Left lung (tissue), 10 donors: ENCODE measurements around the gene CCR5. TPM values are rescaled to one million over a fixed set of nuclear protein-coding genes. Genes with fewer than 3 reads are reported as not detected.

Source experiments
- ATAC-seq: fragments of 200-7000 bp; cut with Tn5 transposase; one replicate; pipeline ENCODE4 v1.9.1; 2020; ENCODE audit warnings: moderate library complexity
- DNase-seq, 4 donors: peaks; one replicate each; pipeline ENCODE4 v3.0.0-alpha.2; 2013 to 2020
- H3K27ac ChIP-seq, 2 donors: fragments of 200-600 bp; sonication (generic) in 1 of 2; one replicate each; pipeline versions ENCODE4 v1.5.0 to v1.8.0; 2020 to 2021
- H3K27me3 ChIP-seq, 2 donors: fragments of 200-600 bp; sonication (generic) in 1 of 2; one replicate each; pipeline versions ENCODE4 v1.5.0 to v1.8.0; 2020 to 2021
- H3K36me3 ChIP-seq, 2 donors: fragments of 200-600 bp; sonication (generic) in 1 of 2; one replicate each; pipeline versions ENCODE4 v1.5.0 to v1.8.0; 2020 to 2021
- H3K4me1 ChIP-seq, 2 donors: fragments of 200-600 bp; one replicate each; pipeline ENCODE4 v1.8.0; 2021
- H3K4me3 ChIP-seq, 2 donors: fragments of 200-600 bp; sonication (generic) in 1 of 2; one replicate each; pipeline versions ENCODE4 v1.5.0 to v1.8.0; 2020 to 2021; ENCODE audit warnings: mild to moderate bottlenecking in 1 of 2
- H3K9me3 ChIP-seq, 2 donors: fragments of 200-600 bp; sonication (generic) in 1 of 2; one replicate each; pipeline versions ENCODE4 v1.5.0 to v1.8.0; 2020 to 2021
- intact Hi-C, 2 donors: fragments of 100-400 bp; cut with DNase I; formaldehyde crosslinking; loops; one replicate each; pipeline versions ENCODE4 v1.11.2 to v1.14.2; 2022
- polyA plus RNA-seq, 6 donors: library from polyadenylated mRNA; unstranded; fragments of 120-200 nt; gene quantifications; one replicate each; pipeline ENCODE4 v1.2.1, GENCODE V29; 2013; ENCODE audit not compliant: insufficient read length in 6 of 6
- total RNA-seq, 2 donors: library from RNA; stranded (reverse); fragmentation: NEBNext Ultra II Directional; extraction: Animal tissue kit (Norgen Biotek cat#: 25700); gene quantifications; one replicate each; pipeline ENCODE4 v1.2.1, GENCODE V29; 2021
- TF ChIP-seq, protein P1 (sequence below), 2 donors: fragments of 200-600 bp; sonication (generic) in 1 of 2; IDR thresholded peaks; one replicate each; pipeline versions ENCODE4 v1.5.0 to v1.8.0; 2021; ENCODE audit warnings: antibody characterized with exemption in 2 of 2
- donor health status: DM: no; HTN: yes; CAD: no.
- donor health status: DM: no; HTN: no; CAD: no.

CCR5 gene
- total and polyA plus RNA-seq, 8 donors, result 0.33 to 13.8 (median 0.56) TPM

DNA sequence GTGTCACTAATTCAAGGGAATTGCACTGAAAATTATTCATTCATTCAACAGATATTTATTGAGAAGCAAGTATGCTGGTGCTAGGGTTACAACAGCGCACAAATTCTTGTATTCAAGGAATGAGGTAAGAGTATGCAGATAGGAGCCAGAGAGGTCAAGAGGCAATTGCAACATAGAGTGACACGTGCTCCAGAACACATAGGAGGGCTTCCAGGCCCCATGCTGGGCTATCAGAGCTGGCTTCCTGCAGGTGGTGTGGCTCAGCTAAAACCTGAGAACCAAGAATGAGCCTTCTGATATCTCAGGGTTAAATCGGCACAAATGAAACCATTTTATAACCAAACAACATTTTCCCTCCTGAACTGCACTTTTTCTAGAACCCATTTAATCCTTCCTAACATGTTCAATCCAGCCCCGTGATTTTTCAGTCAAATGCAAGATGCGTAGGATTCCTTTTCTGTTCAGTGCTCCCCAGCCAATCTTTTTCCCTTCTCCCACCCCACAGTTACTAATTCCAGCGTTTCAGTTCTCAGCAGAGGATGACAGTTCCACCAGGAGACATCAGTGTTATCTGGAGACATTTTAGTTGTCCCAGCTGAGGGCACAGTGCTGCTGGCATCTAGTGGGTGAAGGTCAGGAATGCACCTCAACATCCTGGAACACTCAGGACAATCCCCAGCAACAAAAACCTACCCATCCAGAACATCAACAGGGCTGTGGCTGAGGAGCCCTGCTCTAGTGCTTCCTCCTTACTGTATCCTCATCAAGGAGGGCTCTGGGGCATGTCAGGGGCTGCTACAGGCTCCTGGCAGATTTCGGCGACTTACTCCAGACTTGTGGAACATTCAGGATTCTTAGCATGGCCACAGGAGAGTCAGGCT, 23.0 kb downstream of the CCR5 start:
- H3K27ac ChIP-seq, result peak overlapping the region in 1 of 2 donors; percentile 86
- peak in 2 of 4 donors; percentile 53 to 67 for DNase-seq

DNA sequence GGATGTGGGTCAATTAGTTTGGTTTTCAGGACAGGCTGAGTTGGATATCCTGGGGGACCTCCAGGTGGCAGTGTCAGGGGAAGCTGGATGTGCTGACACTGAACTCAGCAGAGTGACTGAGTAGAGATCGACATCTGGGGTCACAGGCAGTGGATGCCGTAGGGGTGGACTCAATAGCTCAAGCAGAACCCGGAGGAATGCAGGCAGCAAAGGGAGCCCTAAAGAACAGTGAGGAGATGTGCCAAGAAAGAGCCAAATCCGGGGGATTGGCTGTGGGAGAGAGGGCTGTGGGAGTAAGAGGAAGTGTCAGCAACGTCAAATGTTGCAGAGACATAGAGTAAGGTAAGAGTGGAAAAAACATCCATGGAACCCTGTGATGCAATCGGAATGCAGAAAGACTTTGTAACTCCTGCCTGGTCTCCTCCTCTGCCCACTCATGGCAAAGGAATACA, 24.5 kb downstream of the CCR5 start:
- H3K9me3 ChIP-seq, result no peaks in the 10 kb centered on the region
- H3K4me1 ChIP-seq, result peaks cover 23 to 76% of the 10 kb centered on the region in 2 donors
- ATAC-seq (peak; percentile 24), DNase-seq (no peak)
- intact Hi-C loops, result no loop called here
- no peaks in the 10 kb centered on the region for H3K36me3 ChIP-seq
- TF ChIP-seq, protein P1, sequence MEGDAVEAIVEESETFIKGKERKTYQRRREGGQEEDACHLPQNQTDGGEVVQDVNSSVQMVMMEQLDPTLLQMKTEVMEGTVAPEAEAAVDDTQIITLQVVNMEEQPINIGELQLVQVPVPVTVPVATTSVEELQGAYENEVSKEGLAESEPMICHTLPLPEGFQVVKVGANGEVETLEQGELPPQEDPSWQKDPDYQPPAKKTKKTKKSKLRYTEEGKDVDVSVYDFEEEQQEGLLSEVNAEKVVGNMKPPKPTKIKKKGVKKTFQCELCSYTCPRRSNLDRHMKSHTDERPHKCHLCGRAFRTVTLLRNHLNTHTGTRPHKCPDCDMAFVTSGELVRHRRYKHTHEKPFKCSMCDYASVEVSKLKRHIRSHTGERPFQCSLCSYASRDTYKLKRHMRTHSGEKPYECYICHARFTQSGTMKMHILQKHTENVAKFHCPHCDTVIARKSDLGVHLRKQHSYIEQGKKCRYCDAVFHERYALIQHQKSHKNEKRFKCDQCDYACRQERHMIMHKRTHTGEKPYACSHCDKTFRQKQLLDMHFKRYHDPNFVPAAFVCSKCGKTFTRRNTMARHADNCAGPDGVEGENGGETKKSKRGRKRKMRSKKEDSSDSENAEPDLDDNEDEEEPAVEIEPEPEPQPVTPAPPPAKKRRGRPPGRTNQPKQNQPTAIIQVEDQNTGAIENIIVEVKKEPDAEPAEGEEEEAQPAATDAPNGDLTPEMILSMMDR (IDR thresholded peaks at IDR 0.05), result no peak
- peak overlapping the region in 1 of 2 donors; percentile 86 for H3K27ac ChIP-seq
- H3K27me3 ChIP-seq, result no peaks in the 10 kb centered on the region
- H3K4me3 ChIP-seq, result no peak overlapping the region

More for the DNA sequence above, 23.0 kb downstream of the CCR5 start:
- TF ChIP-seq, protein P1 (IDR thresholded peaks at IDR 0.05), result no peak
- H3K27me3 ChIP-seq, result no peaks in the 10 kb centered on the region
- intact Hi-C loops, result no loop called here
- H3K4me3 ChIP-seq, result no peak overlapping the region
- H3K36me3 ChIP-seq, result no peaks in the 10 kb centered on the region
- peak; percentile 84 for ATAC-seq
- peaks cover 15 to 61% of the 10 kb centered on the region in 2 donors for H3K4me1 ChIP-seq
- H3K9me3 ChIP-seq, result no peaks in the 10 kb centered on the region

DNA sequence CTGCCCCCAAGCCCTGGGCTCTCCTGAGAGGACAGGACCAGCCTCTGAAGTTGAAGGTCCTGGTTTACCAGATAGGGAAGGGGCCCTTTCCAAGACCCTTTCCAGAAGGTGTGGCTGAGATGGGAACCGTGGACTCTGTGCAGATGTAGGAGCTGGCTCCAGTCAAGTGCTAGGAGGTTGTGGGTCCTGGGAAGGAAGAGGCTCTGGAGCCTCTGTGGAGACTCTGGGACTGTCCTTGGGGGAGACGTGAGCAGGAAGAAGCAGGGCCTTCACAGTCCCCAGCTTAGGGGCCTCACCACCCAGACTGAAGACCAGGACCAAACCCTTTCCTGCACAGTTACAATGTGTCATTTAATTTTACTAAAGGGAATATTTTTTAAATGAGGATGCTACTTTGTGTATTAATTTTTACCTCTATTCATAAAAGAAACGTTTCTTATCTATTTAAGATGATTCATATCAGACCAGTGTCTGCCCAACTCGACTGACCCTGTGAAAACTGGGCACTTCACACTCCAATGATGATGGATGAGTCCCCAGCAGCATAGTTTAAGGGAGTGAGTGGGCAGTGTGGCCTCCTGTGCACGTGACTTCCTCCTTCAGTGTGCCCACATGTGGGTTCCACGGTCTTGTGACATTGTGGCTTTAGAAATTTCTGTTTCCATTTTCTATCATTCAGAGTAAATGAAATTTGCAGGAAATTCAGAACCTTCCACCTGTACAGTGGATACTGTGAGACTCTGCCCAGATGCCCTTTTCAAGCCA, 25.2 kb downstream of the CCR5 start:
- H3K36me3 ChIP-seq, result no peaks in the 10 kb centered on the region
- peaks cover 30 to 83% of the 10 kb centered on the region in 2 donors for H3K4me1 ChIP-seq
- intact Hi-C loops, result no loop called here
- peak in 1 of 4 donors; percentile 64 for DNase-seq
- no peaks in the 10 kb centered on the region for H3K9me3 ChIP-seq
- ATAC-seq, result peak; percentile 13
- TF ChIP-seq, protein P1 (IDR thresholded peaks at IDR 0.05), result no peak
- no peak overlapping the region for H3K4me3 ChIP-seq
- H3K27me3 ChIP-seq, result no peaks in the 10 kb centered on the region
- H3K27ac ChIP-seq, result peak overlapping the region in 1 of 2 donors; percentile 86

DNA sequence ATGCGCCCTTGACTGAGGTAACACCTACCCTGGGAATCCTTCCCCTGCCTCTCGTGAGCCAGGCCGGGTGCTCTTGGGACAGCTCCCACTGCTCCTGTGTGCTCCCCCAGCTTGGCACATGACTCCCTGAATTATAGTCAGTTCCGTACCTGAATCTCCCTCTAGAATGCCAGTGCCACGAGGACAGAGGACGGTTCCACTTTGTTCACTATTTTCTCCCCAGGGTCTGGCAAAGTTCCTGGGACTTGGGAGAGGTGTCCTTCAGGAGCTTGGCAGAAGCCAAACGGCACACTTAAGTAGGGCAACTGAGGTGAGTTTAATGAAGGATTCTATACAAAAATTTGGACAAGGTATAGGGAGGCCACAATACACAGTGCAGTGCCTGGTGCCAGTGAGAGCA, 26.4 kb downstream of the CCR5 start:
- DNase-seq (no peak), ATAC-seq (peak; percentile 16)
- no peak overlapping the region for H3K4me3 ChIP-seq
- TF ChIP-seq, protein P1 (IDR thresholded peaks at IDR 0.05), result no peak
- no peaks in the 10 kb centered on the region for H3K36me3 ChIP-seq
- intact Hi-C loops, result no loop called here
- H3K27me3 ChIP-seq, result no peaks in the 10 kb centered on the region
- H3K4me1 ChIP-seq, result peaks cover 30 to 83% of the 10 kb centered on the region in 2 donors
- H3K9me3 ChIP-seq, result no peaks in the 10 kb centered on the region
- H3K27ac ChIP-seq, result peak overlapping the region in 1 of 2 donors; percentile 86
